Measurements from ENCODE around the gene AUTS2. TPM values are rescaled to one million over a fixed set of nuclear protein-coding genes. Genes with fewer than 3 reads are reported as not detected.

AUTS2 gene
- total RNA-seq, 6 experiments from 2014 or later = 10.4 to 32.0 (median 19.3) TPM

GRCh38 chr7:70210200-70210935 is 612.1 kb downstream of the AUTS2 start:
- WGBS (ENCODE audit: insufficient coverage, low coverage, low lambda C conversion rate, missing lambda C conversion rate) = 77% methylated on average over 5 of the region's 5 CpGs
- intact Hi-C loops (cut with DNase I) = no loop called here

GRCh38 chr7:70210936-70211310 is 612.6 kb downstream of the AUTS2 start:
- ATAC-seq (no peak), DNase-seq (no peak)
- Histone ChIP-seq H3K4me1 (no peaks in the 10 kb centered on the region), H3K27me3 (no peaks in the 10 kb centered on the region), H3K36me3 (no peaks in the 10 kb centered on the region), H3K4me3 (no peak overlapping the region), H3K9me3 (no peaks in the 10 kb centered on the region), H3K27ac (no peak overlapping the region)
- TF ChIP-seq POLR2A (IDR thresholded peaks at IDR 0.05) (no peak), CTCF (IDR thresholded peaks at IDR 0.05) (no peak)
- WGBS (ENCODE audit: insufficient coverage, low coverage, low lambda C conversion rate, missing lambda C conversion rate) = 89% methylated on average over 6 of the region's 6 CpGs
- intact Hi-C loops (cut with DNase I) = no loop called here

More at GRCh38 chr7:70210200-70210935, 612.1 kb downstream of the AUTS2 start:
- no peak overlapping the region for H3K27ac ChIP-seq
- DNase-seq = no peak
- no peaks in the 10 kb centered on the region for H3K27me3 ChIP-seq
- no peaks in the 10 kb centered on the region for H3K9me3 ChIP-seq
- TF ChIP-seq POLR2A (IDR thresholded peaks at IDR 0.05) (no peak), CTCF (IDR thresholded peaks at IDR 0.05) (no peak)
- ATAC-seq = no peak
- no peaks in the 10 kb centered on the region for H3K4me1 ChIP-seq
- no peak overlapping the region for H3K4me3 ChIP-seq
- no peaks in the 10 kb centered on the region for H3K36me3 ChIP-seq

GRCh38 chr7:70212281-70212680 is 614.0 kb downstream of the AUTS2 start:
- Histone ChIP-seq H3K4me3 (no peak overlapping the region), H3K4me1 (no peaks in the 10 kb centered on the region), H3K36me3 (no peaks in the 10 kb centered on the region), H3K27me3 (no peaks in the 10 kb centered on the region), H3K9me3 (no peaks in the 10 kb centered on the region), H3K27ac (no peak overlapping the region)
- intact Hi-C loops (cut with DNase I) = no loop called here
- WGBS (ENCODE audit: insufficient coverage, low coverage, low lambda C conversion rate, missing lambda C conversion rate) = 82% methylated on average over 6 of the region's 6 CpGs
- DNase-seq (no peak), ATAC-seq (no peak)
- no peak for TF ChIP-seq CTCF (IDR thresholded peaks at IDR 0.05)
- no peak for TF ChIP-seq POLR2A (IDR thresholded peaks at IDR 0.05)

GRCh38 chr7:70214071-70214470 is 615.8 kb downstream of the AUTS2 start:
- Histone ChIP-seq H3K27me3 (no peaks in the 10 kb centered on the region), H3K27ac (no peak overlapping the region), H3K4me3 (no peak overlapping the region), H3K9me3 (no peaks in the 10 kb centered on the region), H3K36me3 (no peaks in the 10 kb centered on the region), H3K4me1 (no peaks in the 10 kb centered on the region)
- intact Hi-C loops (cut with DNase I) = no loop called here
- DNase-seq (no peak), ATAC-seq (peak in 1 of 4 donors; percentile 41)
- TF ChIP-seq CTCF (IDR thresholded peaks at IDR 0.05) (no peak), POLR2A (IDR thresholded peaks at IDR 0.05) (no peak)
